BLaER1 treated with 17β-estradiol and CSF1 and Interleukin-3, amounts not matched to agents 10 nM and 100 nM (cell line): Measurements from ENCODE around the gene ASB4.
"Not testable (repeated sequence)": the region's sequence is repeated elsewhere in the genome, so short reads cannot be mapped to it uniquely, and the experiment has no call there.

Source experiments
- H3K27ac ChIP-seq, 11 experiments: shearing (Covaris generic); formaldehyde crosslinking; 2 replicates each; pipeline ENCODE4 v1.8.1; 2022
- H3K27me3 ChIP-seq, 11 experiments: shearing (Covaris generic); formaldehyde crosslinking; 2 replicates each; pipeline ENCODE4 v1.8.1; 2022
- H3K36me3 ChIP-seq, 11 experiments: shearing (Covaris generic); formaldehyde crosslinking; 2 replicates each; pipeline ENCODE4 v1.8.1; 2022
- H3K4me1 ChIP-seq, 10 experiments: shearing (Covaris generic); formaldehyde crosslinking; 2 replicates each; pipeline ENCODE4 v1.8.1; 2022
- H3K4me2 ChIP-seq, 11 experiments: shearing (Covaris generic); formaldehyde crosslinking; 2 replicates each; pipeline ENCODE4 v1.8.1; 2022
- H3K4me3 ChIP-seq, 10 experiments: shearing (Covaris generic); formaldehyde crosslinking; 2 replicates each; pipeline ENCODE4 v1.8.1; 2022
- H3K9ac ChIP-seq, 11 experiments: shearing (Covaris generic); formaldehyde crosslinking; 2 replicates each; pipeline ENCODE4 v1.8.1; 2022
- H3K9me3 ChIP-seq, 11 experiments: shearing (Covaris generic); formaldehyde crosslinking; replicated peaks in 1 of 11; 2 replicates each; pipeline ENCODE4 v1.8.1; 2022
- H4K20me1 ChIP-seq, 11 experiments: shearing (Covaris generic); formaldehyde crosslinking; 2 replicates each; pipeline ENCODE4 v1.8.1; 2022
- Cebpa-rat ChIP-seq, 11 experiments: shearing (Covaris generic); IDR thresholded peaks; 2 replicates each; pipeline ENCODE4 v1.8.1; 2022

ASB4 gene

GRCh38 chr7:95485391-95486123, at the start of gene ASB4:
TSS of gene ASB4 (plus strand) at chr7:95485943. CDS start at chr7:95485972, 29 bp downstream.
- Histone ChIP-seq H3K4me3 (no peak within 1 kb of the TSS), H3K4me2 (no peak within 1 kb of the TSS), H3K9me3 (no peaks in the 10 kb centered on the region), H3K4me1 (peaks cover 0 to 6% (median 0%) of the 10 kb centered on the region in 10 experiments; a peak in 3 of 20 replicates), H3K9ac (no peak within 1 kb of the TSS), H4K20me1 (no peaks in the 10 kb centered on the region), H3K27me3 (no peaks in the 10 kb centered on the region), H3K36me3 (no peaks in the 10 kb centered on the region), H3K27ac (no peak within 1 kb of the TSS)
- TF ChIP-seq Cebpa-rat (IDR thresholded peaks at IDR 0.05) = no peak

DNA sequence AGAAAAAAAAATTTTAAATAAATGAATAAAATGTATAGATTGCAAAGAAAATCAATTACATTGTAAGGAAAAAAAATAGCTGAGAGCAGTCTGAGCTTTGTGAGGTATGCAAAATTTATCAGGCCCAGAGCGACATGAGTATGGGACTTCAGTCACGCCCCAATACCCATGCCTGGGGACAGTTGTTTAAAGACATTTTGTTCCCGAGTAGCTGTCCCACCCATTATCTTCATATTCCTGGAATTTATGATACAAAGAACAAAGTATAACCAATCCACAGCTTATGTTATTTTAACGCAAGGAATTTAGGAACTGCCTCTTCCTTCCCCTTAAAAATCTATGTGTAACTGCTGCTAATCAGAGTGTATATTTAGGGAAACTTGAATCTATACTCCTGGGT, 49.3 kb upstream of the ASB4 start:
- H4K20me1 ChIP-seq = no peaks in the 10 kb centered on the region
- no peak for TF ChIP-seq Cebpa-rat (IDR thresholded peaks at IDR 0.05)
- no peak overlapping the region for H3K27ac ChIP-seq
- no peak overlapping the region for H3K4me3 ChIP-seq
- H3K9me3 ChIP-seq = no peaks in the 10 kb centered on the region
- peak overlapping the region in 7 of 11 experiments; percentile 9 to 74 (median 21); a peak in 7 of 22 replicates for H3K4me2 ChIP-seq
- H3K36me3 ChIP-seq = 0 out of 22 replicates have a peak, but pooled peaks cover 0 to 5% (median 0%) of the 10 kb centered on the region in 11 experiments
- no peaks in the 10 kb centered on the region for H3K27me3 ChIP-seq
- H3K4me1 ChIP-seq = peaks cover 20 to 36% (median 25%) of the 10 kb centered on the region in 10 experiments
- no peak overlapping the region for H3K9ac ChIP-seq

DNA sequence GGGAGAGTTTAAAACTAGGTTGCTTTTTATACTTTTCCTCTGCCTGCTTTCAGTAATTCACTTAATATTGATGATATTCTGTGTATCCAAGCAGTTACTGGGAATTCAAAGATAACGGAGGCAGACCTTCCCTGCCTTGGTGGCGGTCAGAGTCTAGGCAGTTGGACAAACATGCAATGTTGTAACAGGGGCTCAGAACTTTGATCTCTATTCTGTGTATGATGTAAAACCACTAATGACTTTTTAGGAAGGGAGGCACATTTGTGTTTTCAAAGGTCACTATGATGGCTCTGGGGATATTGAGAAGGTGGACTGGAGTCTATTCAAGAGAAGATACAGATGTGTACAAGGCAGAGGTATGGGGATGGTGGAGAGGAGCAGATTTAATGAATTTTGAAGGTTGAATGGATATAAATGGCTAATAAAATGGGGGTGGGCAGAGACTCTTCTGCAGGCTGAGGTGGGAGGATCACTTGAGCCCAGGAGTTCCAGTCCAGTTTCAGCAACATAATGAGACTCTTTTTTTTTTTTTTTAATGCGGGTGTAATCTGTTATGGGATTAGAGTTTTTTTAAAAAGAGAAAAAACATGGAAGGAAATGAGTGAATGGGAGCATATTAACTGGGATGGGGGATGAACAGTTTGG, 45.2 kb upstream of the ASB4 start:
- Histone ChIP-seq H3K36me3 (no peaks in the 10 kb centered on the region), H3K4me1 (peaks cover 1 to 12% (median 10%) of the 10 kb centered on the region in 10 experiments; a peak in 16 of 20 replicates), H3K27me3 (no peaks in the 10 kb centered on the region), H3K9me3 (no peaks in the 10 kb centered on the region), H4K20me1 (no peaks in the 10 kb centered on the region), H3K9ac (no peak overlapping the region), H3K4me2 (no peak overlapping the region), H3K27ac (no peak overlapping the region), H3K4me3 (no peak overlapping the region)
- no peak for TF ChIP-seq Cebpa-rat (IDR thresholded peaks at IDR 0.05)

DNA sequence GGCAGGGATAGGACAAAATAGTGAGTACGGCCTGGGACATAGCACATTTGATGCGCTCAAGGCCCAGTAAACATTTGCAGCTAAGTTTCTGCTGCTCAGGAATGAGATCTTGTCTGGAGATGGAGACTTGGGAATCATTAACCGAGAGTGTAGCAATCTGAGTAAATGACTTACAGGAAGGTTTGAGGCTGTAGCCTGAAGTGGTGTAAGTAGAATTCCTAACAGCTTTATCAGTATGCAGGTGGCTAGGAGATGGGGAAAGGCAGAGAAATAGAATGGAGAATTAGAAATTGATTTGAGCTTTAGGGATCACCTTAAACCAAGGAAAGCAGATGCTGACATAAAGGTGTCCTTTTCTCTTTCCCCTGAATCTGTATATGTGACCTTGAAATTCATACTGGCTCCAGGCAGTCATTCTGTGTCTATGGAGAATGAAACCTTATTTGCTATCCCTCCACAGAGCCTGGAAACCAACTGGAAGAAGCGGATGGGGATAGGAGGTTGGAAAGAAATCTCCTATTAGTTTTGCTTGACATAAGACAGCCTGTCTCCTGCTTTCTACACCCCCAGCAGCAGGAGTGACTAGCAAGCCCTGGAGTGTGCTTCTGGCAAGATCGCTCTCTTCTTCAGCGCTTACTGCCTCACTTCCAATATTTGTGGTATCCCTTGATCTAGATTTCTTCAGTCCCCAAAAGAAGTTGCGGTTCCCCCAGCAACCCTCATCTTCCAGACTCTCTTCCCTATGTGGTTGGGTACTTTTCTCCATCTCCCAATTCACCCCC, 44.5 kb upstream of the ASB4 start:
- Histone ChIP-seq H4K20me1 (no peaks in the 10 kb centered on the region), H3K4me2 (no peak overlapping the region), H3K4me3 (no peak overlapping the region), H3K27me3 (no peaks in the 10 kb centered on the region), H3K9me3 (no peaks in the 10 kb centered on the region), H3K27ac (no peak overlapping the region), H3K9ac (no peak overlapping the region), H3K4me1 (peaks cover 0 to 5% (median 4%) of the 10 kb centered on the region in 10 experiments; a peak in 9 of 20 replicates), H3K36me3 (no peaks in the 10 kb centered on the region)
- TF ChIP-seq Cebpa-rat (IDR thresholded peaks at IDR 0.05) = no peak

DNA sequence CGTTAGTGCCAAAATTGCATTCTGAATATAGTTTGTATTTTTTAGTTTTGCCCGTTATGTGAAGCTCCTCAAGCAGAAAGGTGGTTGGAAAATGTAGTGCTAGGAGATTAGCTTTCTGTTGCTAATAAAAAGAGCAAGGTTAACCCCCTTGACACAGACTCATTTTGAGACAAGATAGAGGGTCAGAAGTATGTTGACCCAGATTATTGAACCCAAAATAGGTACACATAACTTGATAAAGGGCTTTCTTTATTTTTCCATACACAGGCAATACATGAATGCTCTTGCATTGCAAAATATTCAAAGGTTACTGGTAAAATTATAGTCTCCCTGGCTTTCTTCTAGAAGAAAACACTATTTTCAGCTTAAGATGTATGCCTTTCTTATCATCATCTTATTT, 40.9 kb upstream of the ASB4 start:
- Histone ChIP-seq H4K20me1 (no peaks in the 10 kb centered on the region), H3K27ac (no peak overlapping the region), H3K36me3 (no peaks in the 10 kb centered on the region), H3K4me2 (no peak overlapping the region), H3K9me3 (no peaks in the 10 kb centered on the region), H3K9ac (no peak overlapping the region), H3K4me3 (no peak overlapping the region), H3K27me3 (no peaks in the 10 kb centered on the region), H3K4me1 (no peaks in the 10 kb centered on the region)
- no peak for TF ChIP-seq Cebpa-rat (IDR thresholded peaks at IDR 0.05)

DNA sequence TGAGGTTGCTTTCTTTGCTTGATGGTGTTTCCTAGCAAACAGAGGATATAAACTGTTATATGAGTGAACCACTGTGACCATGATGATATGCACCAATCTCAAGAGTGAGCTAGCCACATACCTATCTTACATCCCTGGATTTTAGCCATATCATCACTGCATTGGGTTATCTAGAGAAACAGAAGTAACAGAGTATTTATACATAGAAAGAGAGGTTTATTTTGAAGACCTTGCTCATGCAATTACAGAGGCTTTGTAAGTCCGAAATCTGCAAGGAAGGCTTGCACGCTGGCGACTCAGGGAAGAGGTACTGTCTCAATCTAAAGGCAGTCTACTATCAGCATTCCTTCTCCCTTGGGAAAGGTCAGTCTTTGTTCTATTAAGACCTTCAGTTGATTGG, 39.1 kb upstream of the ASB4 start:
- no peak overlapping the region for H3K27ac ChIP-seq

DNA sequence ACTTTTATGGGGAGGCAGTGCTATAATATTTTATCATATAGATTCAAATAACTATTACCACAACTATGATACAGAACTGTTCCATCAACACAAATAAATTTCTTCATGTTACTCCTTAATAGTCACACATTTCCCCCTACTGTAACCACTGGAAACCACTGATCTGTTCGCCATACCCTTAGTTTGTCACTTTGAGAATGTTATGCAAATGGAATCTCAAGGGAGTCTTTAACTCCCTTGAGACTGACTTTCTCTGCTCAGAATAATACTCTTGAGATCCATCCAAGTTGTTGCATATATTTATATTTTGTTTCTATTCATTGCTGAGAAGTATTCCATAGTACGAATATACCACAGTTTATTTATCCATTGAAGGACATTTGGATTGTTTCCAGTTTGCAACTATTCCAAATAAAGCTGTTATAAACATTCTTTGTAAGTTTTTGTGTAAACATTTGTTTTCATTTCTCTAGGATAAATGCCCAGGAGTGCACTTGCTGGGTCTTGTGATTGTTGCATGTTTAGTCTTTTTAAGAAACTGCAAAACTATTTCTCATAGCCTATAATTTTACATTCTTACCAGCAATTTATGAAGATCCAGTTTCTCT, 31.2 kb upstream of the ASB4 start:
- H3K4me1 ChIP-seq = peaks cover 0 to 4% (median 0%) of the 10 kb centered on the region in 10 experiments; a peak in 1 of 20 replicates
- no peak overlapping the region for H3K27ac ChIP-seq
- no peak for TF ChIP-seq Cebpa-rat (IDR thresholded peaks at IDR 0.05)
- no peaks in the 10 kb centered on the region for H3K27me3 ChIP-seq
- no peak overlapping the region for H3K4me2 ChIP-seq
- H3K36me3 ChIP-seq = no peaks in the 10 kb centered on the region
- H3K9me3 ChIP-seq = peaks cover 9 to 19% (median 14%) of the 10 kb centered on the region in 11 experiments; a peak in 19 of 22 replicates
- no peaks in the 10 kb centered on the region for H4K20me1 ChIP-seq
- no peak overlapping the region for H3K9ac ChIP-seq
- H3K4me3 ChIP-seq = no peak overlapping the region

More for the DNA sequence above, 39.1 kb upstream of the ASB4 start:
- no peak overlapping the region for H3K4me3 ChIP-seq
- no peak for TF ChIP-seq Cebpa-rat (IDR thresholded peaks at IDR 0.05)
- H3K36me3 ChIP-seq = no peaks in the 10 kb centered on the region
- no peak overlapping the region for H3K4me2 ChIP-seq
- no peaks in the 10 kb centered on the region for H3K4me1 ChIP-seq
- H4K20me1 ChIP-seq = no peaks in the 10 kb centered on the region
- H3K9me3 ChIP-seq = no peaks in the 10 kb centered on the region
- H3K27me3 ChIP-seq = no peaks in the 10 kb centered on the region
- no peak overlapping the region for H3K9ac ChIP-seq

DNA sequence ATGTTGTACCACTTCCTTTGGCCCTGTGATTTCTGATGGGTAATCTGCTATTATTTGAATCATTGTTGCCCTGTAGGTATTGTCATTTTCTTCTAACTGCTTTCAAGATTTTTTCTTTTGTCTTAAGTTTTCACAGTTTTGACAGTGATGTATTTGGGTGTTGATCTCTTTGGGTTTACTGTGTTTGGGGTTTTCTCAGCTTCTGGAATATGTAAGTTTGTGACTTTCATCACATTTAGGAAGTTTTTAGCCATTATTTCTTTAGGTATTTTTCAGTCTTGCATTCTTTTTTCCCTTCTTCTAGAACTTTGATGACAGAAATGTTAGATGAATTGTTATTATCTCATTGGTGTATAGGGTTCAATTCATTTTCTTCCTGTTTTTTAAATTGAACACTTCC, 27.8 kb upstream of the ASB4 start:
- TF ChIP-seq Cebpa-rat (IDR thresholded peaks at IDR 0.05) = no peak
- no peaks in the 10 kb centered on the region for H4K20me1 ChIP-seq
- no peaks in the 10 kb centered on the region for H3K27me3 ChIP-seq
- no peak overlapping the region for H3K9ac ChIP-seq
- H3K4me1 ChIP-seq = peaks cover 0 to 4% (median 0%) of the 10 kb centered on the region in 10 experiments; a peak in 1 of 20 replicates
- no peak overlapping the region for H3K4me3 ChIP-seq
- no peak overlapping the region for H3K27ac ChIP-seq
- H3K4me2 ChIP-seq = no peak overlapping the region
- peaks cover 36 to 49% (median 40%) of the 10 kb centered on the region in 11 experiments for H3K9me3 ChIP-seq
- H3K36me3 ChIP-seq = no peaks in the 10 kb centered on the region

GRCh38 chr7:95460653-95461052, 25.1 kb upstream of the ASB4 start:
- not testable (repeated sequence) for H3K36me3 ChIP-seq, H3K9ac ChIP-seq, H3K4me1 ChIP-seq, H3K4me2 ChIP-seq, H3K27me3 ChIP-seq, H4K20me1 ChIP-seq, H3K27ac ChIP-seq, H3K4me3 ChIP-seq
- H3K9me3 ChIP-seq = peaks cover 36 to 58% (median 43%) of the 10 kb centered on the region in 11 experiments
